ENCODE measurements around the gene POLR2C. TPM values are rescaled to one million over a fixed set of nuclear protein-coding genes. Genes with fewer than 3 reads are reported as not detected.

POLR2C gene
- total and polyA plus RNA-seq, 2 of the 13 experiments (the other 11 are each of a cell fraction or from before 2014, with no cell fraction given) = 104 to 216 TPM

DNA sequence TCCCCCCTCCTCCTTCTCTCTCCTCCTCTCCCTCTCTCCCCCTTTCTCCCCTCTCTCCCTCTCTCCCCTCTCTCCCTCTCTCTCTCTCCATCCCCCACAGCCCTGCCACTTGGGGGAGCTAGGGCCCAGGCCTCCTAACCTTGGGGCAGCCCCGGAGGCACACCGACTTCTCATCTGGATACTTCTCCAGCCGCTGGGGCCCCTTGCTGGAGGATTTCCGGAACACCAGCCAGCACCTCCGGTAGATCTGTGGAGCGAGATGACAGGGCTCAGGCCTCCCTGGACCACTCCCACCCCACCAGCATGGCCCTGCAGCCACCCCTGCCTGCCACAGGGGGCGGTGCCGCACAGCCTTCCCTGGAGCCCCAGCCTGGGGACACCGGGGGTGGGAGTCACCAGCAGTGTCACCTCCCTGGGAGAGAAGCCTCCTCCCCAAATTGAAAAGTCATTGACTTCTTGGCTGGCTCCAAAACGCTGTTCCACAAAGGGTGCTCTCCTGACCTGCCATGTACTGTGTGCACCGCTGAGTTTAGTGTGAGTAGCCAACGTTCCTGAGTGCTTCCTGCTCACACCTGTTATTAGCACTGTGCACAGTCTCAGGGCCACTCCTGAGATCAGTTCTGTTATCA is 13.3 kb downstream of the POLR2C start (continued):
- TF ChIP-seq, protein P1, sequence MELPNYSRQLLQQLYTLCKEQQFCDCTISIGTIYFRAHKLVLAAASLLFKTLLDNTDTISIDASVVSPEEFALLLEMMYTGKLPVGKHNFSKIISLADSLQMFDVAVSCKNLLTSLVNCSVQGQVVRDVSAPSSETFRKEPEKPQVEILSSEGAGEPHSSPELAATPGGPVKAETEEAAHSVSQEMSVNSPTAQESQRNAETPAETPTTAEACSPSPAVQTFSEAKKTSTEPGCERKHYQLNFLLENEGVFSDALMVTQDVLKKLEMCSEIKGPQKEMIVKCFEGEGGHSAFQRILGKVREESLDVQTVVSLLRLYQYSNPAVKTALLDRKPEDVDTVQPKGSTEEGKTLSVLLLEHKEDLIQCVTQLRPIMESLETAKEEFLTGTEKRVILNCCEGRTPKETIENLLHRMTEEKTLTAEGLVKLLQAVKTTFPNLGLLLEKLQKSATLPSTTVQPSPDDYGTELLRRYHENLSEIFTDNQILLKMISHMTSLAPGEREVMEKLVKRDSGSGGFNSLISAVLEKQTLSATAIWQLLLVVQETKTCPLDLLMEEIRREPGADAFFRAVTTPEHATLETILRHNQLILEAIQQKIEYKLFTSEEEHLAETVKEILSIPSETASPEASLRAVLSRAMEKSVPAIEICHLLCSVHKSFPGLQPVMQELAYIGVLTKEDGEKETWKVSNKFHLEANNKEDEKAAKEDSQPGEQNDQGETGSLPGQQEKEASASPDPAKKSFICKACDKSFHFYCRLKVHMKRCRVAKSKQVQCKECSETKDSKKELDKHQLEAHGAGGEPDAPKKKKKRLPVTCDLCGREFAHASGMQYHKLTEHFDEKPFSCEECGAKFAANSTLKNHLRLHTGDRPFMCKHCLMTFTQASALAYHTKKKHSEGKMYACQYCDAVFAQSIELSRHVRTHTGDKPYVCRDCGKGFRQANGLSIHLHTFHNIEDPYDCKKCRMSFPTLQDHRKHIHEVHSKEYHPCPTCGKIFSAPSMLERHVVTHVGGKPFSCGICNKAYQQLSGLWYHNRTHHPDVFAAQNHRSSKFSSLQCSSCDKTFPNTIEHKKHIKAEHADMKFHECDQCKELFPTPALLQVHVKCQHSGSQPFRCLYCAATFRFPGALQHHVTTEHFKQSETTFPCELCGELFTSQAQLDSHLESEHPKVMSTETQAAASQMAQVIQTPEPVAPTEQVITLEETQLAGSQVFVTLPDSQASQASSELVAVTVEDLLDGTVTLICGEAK (IDR thresholded peaks at IDR 0.05) = no peak
- TF ChIP-seq, protein P1 (CRISPR knock-in tag; IDR thresholded peaks at IDR 0.05) = no peak
- TF ChIP-seq NONO (IDR thresholded peaks at IDR 0.05) (no peak), NONO (CRISPR knock-in tag; conservative IDR thresholded peaks at IDR 0.05) (peak; percentile 61; the same call in 1 of the 2 replicates), FOXA3 (CRISPR knock-in tag; IDR thresholded peaks at IDR 0.05) (no peak), RXRB (CRISPR knock-in tag; IDR thresholded peaks at IDR 0.05; ENCODE audit: borderline replicate concordance) (peak; percentile 9; the same call in 1 of the 2 replicates), ZNF605 (CRISPR knock-in tag; IDR thresholded peaks at IDR 0.05) (0 out of 2 replicates have a peak, but pooled peaks have one; percentile 34), ZMAT3 (CRISPR knock-in tag; conservative IDR thresholded peaks at IDR 0.05) (no peak), SMYD3 (CRISPR knock-in tag; IDR thresholded peaks at IDR 0.05) (no peak), ZNF564 (CRISPR knock-in tag; IDR thresholded peaks at IDR 0.05) (no peak), ZNF569 (CRISPR knock-in tag; IDR thresholded peaks at IDR 0.05; ENCODE audit: borderline replicate concordance) (no peak), ZNF12 (CRISPR knock-in tag; IDR thresholded peaks at IDR 0.05) (no peak), ZNF354B (CRISPR knock-in tag; IDR thresholded peaks at IDR 0.05) (no peak)
- TF ChIP-seq, protein P2, sequence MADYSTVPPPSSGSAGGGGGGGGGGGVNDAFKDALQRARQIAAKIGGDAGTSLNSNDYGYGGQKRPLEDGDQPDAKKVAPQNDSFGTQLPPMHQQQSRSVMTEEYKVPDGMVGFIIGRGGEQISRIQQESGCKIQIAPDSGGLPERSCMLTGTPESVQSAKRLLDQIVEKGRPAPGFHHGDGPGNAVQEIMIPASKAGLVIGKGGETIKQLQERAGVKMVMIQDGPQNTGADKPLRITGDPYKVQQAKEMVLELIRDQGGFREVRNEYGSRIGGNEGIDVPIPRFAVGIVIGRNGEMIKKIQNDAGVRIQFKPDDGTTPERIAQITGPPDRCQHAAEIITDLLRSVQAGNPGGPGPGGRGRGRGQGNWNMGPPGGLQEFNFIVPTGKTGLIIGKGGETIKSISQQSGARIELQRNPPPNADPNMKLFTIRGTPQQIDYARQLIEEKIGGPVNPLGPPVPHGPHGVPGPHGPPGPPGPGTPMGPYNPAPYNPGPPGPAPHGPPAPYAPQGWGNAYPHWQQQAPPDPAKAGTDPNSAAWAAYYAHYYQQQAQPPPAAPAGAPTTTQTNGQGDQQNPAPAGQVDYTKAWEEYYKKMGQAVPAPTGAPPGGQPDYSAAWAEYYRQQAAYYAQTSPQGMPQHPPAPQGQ (CRISPR knock-in tag; IDR thresholded peaks at IDR 0.05; ENCODE audit: borderline replicate concordance) = no peak
- TF ChIP-seq, protein P3, sequence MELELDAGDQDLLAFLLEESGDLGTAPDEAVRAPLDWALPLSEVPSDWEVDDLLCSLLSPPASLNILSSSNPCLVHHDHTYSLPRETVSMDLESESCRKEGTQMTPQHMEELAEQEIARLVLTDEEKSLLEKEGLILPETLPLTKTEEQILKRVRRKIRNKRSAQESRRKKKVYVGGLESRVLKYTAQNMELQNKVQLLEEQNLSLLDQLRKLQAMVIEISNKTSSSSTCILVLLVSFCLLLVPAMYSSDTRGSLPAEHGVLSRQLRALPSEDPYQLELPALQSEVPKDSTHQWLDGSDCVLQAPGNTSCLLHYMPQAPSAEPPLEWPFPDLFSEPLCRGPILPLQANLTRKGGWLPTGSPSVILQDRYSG (CRISPR knock-in tag; IDR thresholded peaks at IDR 0.05) = no peak
- TF ChIP-seq, protein P4, sequence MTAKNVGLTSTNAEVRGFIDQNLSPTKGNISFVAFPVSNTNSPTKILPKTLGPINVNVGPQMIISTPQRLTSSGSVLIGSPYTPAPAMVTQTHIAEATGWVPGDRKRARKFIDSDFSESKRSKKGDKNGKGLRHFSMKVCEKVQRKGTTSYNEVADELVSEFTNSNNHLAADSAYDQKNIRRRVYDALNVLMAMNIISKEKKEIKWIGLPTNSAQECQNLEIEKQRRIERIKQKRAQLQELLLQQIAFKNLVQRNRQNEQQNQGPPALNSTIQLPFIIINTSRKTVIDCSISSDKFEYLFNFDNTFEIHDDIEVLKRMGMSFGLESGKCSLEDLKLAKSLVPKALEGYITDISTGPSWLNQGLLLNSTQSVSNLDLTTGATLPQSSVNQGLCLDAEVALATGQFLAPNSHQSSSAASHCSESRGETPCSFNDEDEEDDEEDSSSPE (CRISPR knock-in tag; IDR thresholded peaks at IDR 0.05) = no peak
